H1 (cell line): ENCODE data around the gene NT5C3B. TPM values are rescaled to one million over a fixed set of nuclear protein-coding genes. Genes with fewer than 3 reads are reported as not detected.
A peak's percentile ranks its signal among the peaks of the same experiment; 100 is the strongest.

ENCODE experiments used
- CTCF ChIA-PET: fragments of 300-600 bp; sonication (Branson Sonifier 250); formaldehyde crosslinking; loops from one replicate; lab custom pipeline; 2021; ENCODE audit not compliant: partially characterized antibody; lab: Charles Lee
- POLR2A ChIA-PET: fragments of 300-600 bp; sonication (Branson Sonifier 250); formaldehyde crosslinking; loops from one replicate; lab custom pipeline; 2021; ENCODE audit warnings: inconsistent platforms; ENCODE audit not compliant: partially characterized antibody; lab: Charles Lee
- DNase-seq, 2 experiments: peaks; one replicate each; pipeline versions ENCODE4 v3.0.0 to v3.0.0-alpha.2; 2010 to 2022; ENCODE audit warnings: low spot score in 2 of 2, low read depth in 1 of 2, mixed read lengths in 1 of 2
- FAIRE-seq: peaks from 2 replicates; lab custom pipeline; 2011; peaks lifted over from hg19 to GRCh38; lab: Jason Lieb, UNC
- H2AFZ ChIP-seq: 2 replicates; pipeline ENCODE4 v1.8.1; 2012; ENCODE audit warnings: low read length, inconsistent platforms
- H2AK5ac ChIP-seq: 2 replicates; pipeline ENCODE4 v1.6.1; 2013; ENCODE audit warnings: low read depth, low read length
- H2BK120ac ChIP-seq: replicated peaks from 2 replicates; pipeline ENCODE3; 2013; ENCODE audit warnings: low read depth, low read length, inconsistent platforms
- H2BK12ac ChIP-seq: 2 replicates; pipeline ENCODE4 v1.6.1; 2013; ENCODE audit warnings: low read depth, low read length
- H2BK15ac ChIP-seq: 2 replicates; pipeline ENCODE4 v1.6.1; 2013; ENCODE audit warnings: low read length
- H2BK20ac ChIP-seq: 2 replicates; pipeline ENCODE4 v1.6.1; 2013; ENCODE audit warnings: low read length
- H2BK5ac ChIP-seq: 2 replicates; pipeline ENCODE4 v1.6.1; 2013; ENCODE audit warnings: low read depth, low read length
- H3K14ac ChIP-seq: 2 replicates; pipeline ENCODE4 v1.6.1; 2013; ENCODE audit warnings: inconsistent platforms; ENCODE audit not compliant: insufficient read length
- H3K18ac ChIP-seq: 2 replicates; pipeline ENCODE4 v1.6.1; 2013; ENCODE audit warnings: low read length; ENCODE audit errors: extremely low read depth
- H3K23ac ChIP-seq: 2 replicates; pipeline ENCODE4 v1.6.1; 2013; ENCODE audit warnings: inconsistent platforms; ENCODE audit not compliant: insufficient read length
- H3K23me2 ChIP-seq: 2 replicates; pipeline ENCODE4 v1.6.1; 2013; ENCODE audit warnings: low read depth, low read length
- H3K27ac ChIP-seq: 2 replicates; pipeline ENCODE4 v1.6.1; 2011; ENCODE audit warnings: low read depth, low read length, inconsistent platforms
- H3K27me3 ChIP-seq, 4 experiments: replicated peaks in 1 of 4; 1 replicate in 1 of 4; 2 replicates in 3 of 4; pipeline versions ENCODE4 v1.6.1 to v1.8.1; 2011 to 2013; ENCODE audit warnings: low read length in 3 of 4, mild to moderate bottlenecking in 3 of 4, inconsistent platforms in 2 of 4, mixed read lengths in 2 of 4, moderate library complexity in 1 of 4; ENCODE audit not compliant: control insufficient read depth in 3 of 4, insufficient read depth in 3 of 4; ENCODE audit errors: extremely low read depth in 1 of 4
- H3K36me3 ChIP-seq, 4 experiments: 2 replicates each; pipeline versions ENCODE4 v1.6.1 to v1.8.1; 2011 to 2013; ENCODE audit warnings: mild to moderate bottlenecking in 4 of 4, low read length in 3 of 4, moderate library complexity in 2 of 4, control low read depth in 1 of 4, inconsistent platforms in 1 of 4; ENCODE audit not compliant: insufficient read depth in 4 of 4, control insufficient read depth in 2 of 4
- H3K4ac ChIP-seq: replicated peaks from 2 replicates; pipeline ENCODE3; 2013; ENCODE audit warnings: low read length, low read depth, mixed read lengths, inconsistent platforms; ENCODE audit not compliant: insufficient read length
- H3K4me1 ChIP-seq, 4 experiments: replicated peaks in 1 of 4; 1 replicate in 1 of 4; 2 replicates in 3 of 4; pipeline versions ENCODE4 v1.6.1 to v1.8.1; 2011 to 2013; ENCODE audit warnings: low read length in 3 of 4, inconsistent platforms in 2 of 4, mixed read lengths in 1 of 4; ENCODE audit not compliant: insufficient read depth in 4 of 4, control insufficient read depth in 3 of 4
- H3K4me2 ChIP-seq, 2 experiments: 2 replicates each; pipeline versions ENCODE4 v1.6.1 to v1.8.1; 2011 to 2013; ENCODE audit warnings: low read depth in 2 of 2, low read length in 2 of 2, control low read depth in 1 of 2, inconsistent platforms in 1 of 2, mild to moderate bottlenecking in 1 of 2; ENCODE audit not compliant: insufficient read depth in 1 of 2
- H3K4me3 ChIP-seq, 4 experiments: fragments of 200-600, 300-600 bp in 1 of 4; sonication (generic), shearing (Covaris generic), sonication (Bioruptor Twin) in 1 of 4; 2 replicates each; pipeline versions ENCODE4 v1.5.1 to v1.8.1; 2011 to 2016; ENCODE audit warnings: low read length in 4 of 4, low read depth in 3 of 4, control low read depth in 2 of 4, inconsistent platforms in 2 of 4, mild to moderate bottlenecking in 2 of 4, mixed read lengths in 1 of 4, moderate library complexity in 1 of 4; ENCODE audit not compliant: insufficient read depth in 2 of 4; ENCODE audit errors: extremely low read depth in 1 of 4
- H3K56ac ChIP-seq: replicated peaks from 2 replicates; pipeline ENCODE3; 2013; ENCODE audit warnings: low read depth, mild to moderate bottlenecking, mixed read lengths, low read length, inconsistent platforms; ENCODE audit not compliant: insufficient read length
- H3K79me1 ChIP-seq: 2 replicates; pipeline ENCODE4 v1.6.1; 2013; ENCODE audit warnings: low read depth, low read length, control low read depth
- H3K79me2 ChIP-seq, 2 experiments: 2 replicates each; pipeline versions ENCODE4 v1.6.1 to v1.8.1; 2012 to 2013; ENCODE audit warnings: low read length in 2 of 2, mild to moderate bottlenecking in 2 of 2, inconsistent platforms in 1 of 2; ENCODE audit not compliant: insufficient read depth in 2 of 2, control insufficient read depth in 1 of 2
- H3K9ac ChIP-seq, 4 experiments: replicated peaks in 1 of 4; 1 replicate in 1 of 4; 2 replicates in 3 of 4; pipeline versions ENCODE4 v1.6.1 to v1.8.1; 2011 to 2013; ENCODE audit warnings: low read depth in 3 of 4, low read length in 3 of 4, control low read depth in 2 of 4, mild to moderate bottlenecking in 2 of 4, moderate library complexity in 2 of 4, inconsistent platforms in 1 of 4; ENCODE audit errors: extremely low read depth in 1 of 4
- H3K9me3 ChIP-seq, 2 experiments: 2 replicates each; pipeline versions ENCODE4 v1.6.1 to v1.8.1; 2012 to 2013; ENCODE audit warnings: mild to moderate bottlenecking in 2 of 2, moderate library complexity in 2 of 2, control low read depth in 1 of 2, inconsistent platforms in 1 of 2, low read depth in 1 of 2, low read length in 1 of 2, mixed read lengths in 1 of 2; ENCODE audit not compliant: insufficient read depth in 2 of 2
- H4K20me1 ChIP-seq, 2 experiments: replicated peaks in 1 of 2; 2 replicates each; pipeline versions ENCODE3 to v1.8.1; 2011 to 2013; ENCODE audit warnings: inconsistent platforms in 2 of 2, low read length in 2 of 2, mild to moderate bottlenecking in 1 of 2; ENCODE audit not compliant: insufficient read depth in 2 of 2, control insufficient read depth in 1 of 2
- H4K5ac ChIP-seq: 2 replicates; pipeline ENCODE4 v1.6.1; 2013; ENCODE audit warnings: low read length, low read depth, mixed read lengths, inconsistent platforms; ENCODE audit not compliant: insufficient read length
- H4K8ac ChIP-seq: 2 replicates; pipeline ENCODE4 v1.8.0; 2013; ENCODE audit warnings: mild to moderate bottlenecking, moderate library complexity, low read length, inconsistent platforms; ENCODE audit not compliant: insufficient read depth; ENCODE audit errors: extremely low read depth
- H4K91ac ChIP-seq: replicated peaks from 2 replicates; pipeline ENCODE3; 2013; ENCODE audit warnings: low read length, mixed read lengths, inconsistent platforms; ENCODE audit not compliant: insufficient read length
- ASH2L ChIP-seq: fragments of 200-600, 300-600 bp; sonication (generic); IDR thresholded peaks from one replicate; pipeline ENCODE4 v1.7.1; 2017; ENCODE audit warnings: low read length
- BRCA1 ChIP-seq: IDR thresholded peaks from 2 replicates; pipeline ENCODE4 v1.6.1; 2012; ENCODE audit warnings: low read depth, low read length, improper control_type of control experiment
- CEBPB ChIP-seq: IDR thresholded peaks from 2 replicates; pipeline ENCODE4 v1.6.1; 2012; ENCODE audit warnings: low read depth, low read length
- CHD1 ChIP-seq: IDR thresholded peaks from 2 replicates; pipeline ENCODE4 v1.6.1; 2012; ENCODE audit warnings: low read depth, low read length, improper control_type of control experiment
- CTBP2 ChIP-seq: IDR thresholded peaks from 2 replicates; pipeline ENCODE4 v1.7.0; 2011; ENCODE audit warnings: borderline replicate concordance, mild to moderate bottlenecking, moderate library complexity, mixed read lengths, low read length; ENCODE audit not compliant: insufficient read depth, insufficient read length
- CTCF ChIP-seq, 3 experiments: IDR thresholded peaks; 1 replicate in 2 of 3; 2 replicates in 1 of 3; pipeline versions ENCODE4 v1.5.1 to v1.6.1; 2011; ENCODE audit warnings: low read length in 3 of 3, mild to moderate bottlenecking in 3 of 3, inconsistent platforms in 2 of 3, low read depth in 1 of 3, moderate library complexity in 1 of 3; ENCODE audit not compliant: insufficient read depth in 1 of 3; ENCODE audit errors: control extremely low read depth in 1 of 3
- HDAC2 ChIP-seq, 2 experiments: fragments of 300-600 bp in 1 of 2; sonication (generic) in 1 of 2; IDR thresholded peaks; 2 replicates each; pipeline ENCODE4 v1.6.1; 2011 to 2012; ENCODE audit warnings: low read depth in 2 of 2, low read length in 2 of 2, mild to moderate bottlenecking in 2 of 2, moderate library complexity in 2 of 2, borderline replicate concordance in 1 of 2, inconsistent platforms in 1 of 2
- MAFK ChIP-seq: IDR thresholded peaks from 2 replicates; pipeline ENCODE4 v1.6.1; 2012; ENCODE audit warnings: low read depth, mild to moderate bottlenecking, improper control_type of control experiment, low read length
- SIRT6 ChIP-seq: IDR thresholded peaks from one replicate; pipeline ENCODE4 v1.7.1; 2012; ENCODE audit warnings: low read length, inconsistent platforms
- SP2 ChIP-seq: IDR thresholded peaks from 2 replicates; pipeline ENCODE4 v1.6.1; 2012; ENCODE audit warnings: mild to moderate bottlenecking, low read length, inconsistent platforms
- SRF ChIP-seq: IDR thresholded peaks from 2 replicates; pipeline ENCODE4 v1.6.1; 2011; ENCODE audit warnings: mild to moderate bottlenecking, low read depth, low read length, moderate library complexity
- YY1 ChIP-seq: IDR thresholded peaks from 2 replicates; pipeline ENCODE4 v1.6.1; 2011; ENCODE audit warnings: low read depth, mild to moderate bottlenecking, low read length
- WGBS, 2 experiments: shearing (Covaris generic) in 1 of 2; methylation state at CpG; one replicate each; pipeline versions ENCODE4 v1.1.6 to v1.1.7; 2013 to 2015; ENCODE audit warnings: low lambda C conversion rate in 2 of 2, mixed read lengths in 2 of 2, inconsistent platforms in 1 of 2, low coverage in 1 of 2, missing lambda C conversion rate in 1 of 2; ENCODE audit not compliant: insufficient replicate concordance in 2 of 2, insufficient coverage in 1 of 2, insufficient read length in 1 of 2; ENCODE audit errors: extremely low coverage in 1 of 2, missing lambda C conversion rate in 1 of 2; 5-methylcytosine and 5-hydroxymethylcytosine counted together
- polyA plus RNA-seq, 7 experiments: library from polyadenylated mRNA; depleted of rRNA in 3 of 7; stranded (reverse) in 5 of 7; unstranded in 2 of 7; fragments of >200 nt in 5 of 7; fragments of 200-250 nt in 2 of 7; gene quantifications; 1 replicate in 5 of 7; 2 replicates in 1 of 7; 4 replicates in 1 of 7; pipeline versions ENCODE4 v1.2.1 to v1.2.3, GENCODE V29; 2011 to 2013; ENCODE audit warnings: missing spikeins in 2 of 7, mixed read lengths in 2 of 7
- total RNA-seq: library from RNA; stranded (reverse); fragmentation: NEBNext Ultra II Directional; extraction: Animal tissue kit (Norgen Biotek cat#: 25700); gene quantifications from 2 replicates; pipeline ENCODE4 v1.2.1, GENCODE V29; 2021

Gene NT5C3B
- total and polyA plus RNA-seq, 2 of the 8 experiments (the other 6 are each of a cell fraction or from before 2014, with no cell fraction given): 68.7 to 94.5 TPM

DNA sequence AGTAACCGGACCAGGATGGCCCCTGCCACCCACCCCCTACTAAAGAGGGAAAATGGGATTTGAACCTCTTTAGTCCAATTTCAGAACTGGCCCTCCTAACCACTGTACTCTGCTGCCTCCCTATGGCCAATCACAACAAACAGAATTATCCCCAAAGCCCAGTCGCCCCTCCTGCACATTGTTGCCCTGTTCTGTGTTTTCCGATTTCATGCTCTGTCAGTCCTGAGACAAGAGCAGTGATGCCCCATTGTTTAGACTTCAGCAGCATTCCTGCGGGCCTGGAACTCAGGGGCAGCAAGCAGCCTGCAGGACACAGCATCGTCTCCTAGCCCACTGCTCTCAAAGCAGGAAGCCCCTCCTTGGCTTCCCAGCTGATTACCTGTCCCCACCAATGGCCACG, 49.7 kb upstream of the NT5C3B start:
- ChIA-PET POLR2A (interaction anchor here (1.8 to 2.3 kb wide), 2 partner anchors 9 to 12 kb away, joined by 5 to 7 read pairs; no protein-coding TSS in a partner anchor), CTCF (interaction anchor here (1.0 to 2.5 kb wide), 8 partner anchors 10 to 148 kb away, joined by 3 to 12 read pairs (median 3); partner anchors contain the start of genes FKBP10 and JUP)
- H4K8ac ChIP-seq: no peak overlapping the region; the same call in 1 of the 2 replicates
- WGBS, 2 experiments: 85% methylated on average over 6 of the region's 6 CpGs; no CpG with 5 or more reads in 1 of the 2 experiments
- H2BK15ac ChIP-seq: no peak overlapping the region
- H3K18ac ChIP-seq: no peak overlapping the region
- H3K4ac ChIP-seq: no peak overlapping the region
- H3K9ac ChIP-seq: no peak overlapping the region
- no peak overlapping the region for H3K23ac ChIP-seq
- no peak overlapping the region for H3K27ac ChIP-seq
- no peaks in the 10 kb centered on the region; the same call in 1 of the 2 replicates for H3K79me1 ChIP-seq
- no peaks in the 10 kb centered on the region for H3K9me3 ChIP-seq
- no peak overlapping the region for H2AK5ac ChIP-seq
- H2BK120ac ChIP-seq: no peak overlapping the region
- no peak overlapping the region for H2BK5ac ChIP-seq
- H3K4me3 ChIP-seq: no peak overlapping the region
- peaks cover 0 to 6% of the 10 kb centered on the region in 2 experiments; a peak in 1 of 4 replicates for H3K79me2 ChIP-seq
- no peaks in the 10 kb centered on the region for H3K27me3 ChIP-seq
- H3K56ac ChIP-seq: no peak overlapping the region
- no peak overlapping the region for H2BK20ac ChIP-seq
- no peak overlapping the region for H4K5ac ChIP-seq
- H4K91ac ChIP-seq: no peak overlapping the region
- H4K20me1 ChIP-seq: peaks cover 1 to 13% of the 10 kb centered on the region in 2 experiments
- H3K14ac ChIP-seq: no peak overlapping the region
- no peak overlapping the region for H3K4me2 ChIP-seq
- no peak overlapping the region for H2AFZ ChIP-seq
- H2BK12ac ChIP-seq: no peak overlapping the region
- no peaks in the 10 kb centered on the region; a peak in 1 of 7 replicates for H3K4me1 ChIP-seq
- peaks cover 60 to 94% (median 79%) of the 10 kb centered on the region in 4 experiments for H3K36me3 ChIP-seq
- DNase-seq (no peak), FAIRE-seq (no peak)
- H3K23me2 ChIP-seq: peaks cover 2% of the 10 kb centered on the region; the same call in 1 of the 2 replicates
- TF ChIP-seq SP2 (no peak), SIRT6 (no peak), MAFK (no peak), CTBP2 (no peak), CTCF (IDR thresholded peaks at IDR 0.05; ENCODE audit: control extremely low read depth in 1 of 3, insufficient read depth in 1 of 3, low read depth in 1 of 3, low read length in 3 of 3) (peak; percentile 22 to 38 (median 29); a peak in 3 of 4 replicates), BRCA1 (no peak), CHD1 (no peak), CEBPB (no peak), YY1 (no peak), ASH2L (no peak), HDAC2 (IDR thresholded peaks at IDR 0.05; ENCODE audit: borderline replicate concordance in 1 of 2, low read depth in 2 of 2, low read length in 2 of 2) (no peak), SRF (no peak)
